NCI-H2107 treated with DMSO at 0.1 percent for 48 hours (cell line): ENCODE measurements around the gene NPIPB8.
"Not testable (repeated sequence)": the region's sequence is repeated elsewhere in the genome, so short reads cannot be mapped to it uniquely, and the experiment has no call there.

Experiments used
- DNase-seq: peaks from one replicate; lab custom pipeline; 2025; ENCODE audit not compliant: unreplicated experiment; lab: John Stamatoyannopoulos, UW

NPIPB8 gene

GRCh38 chr16:28637765-28638164 is at the start of gene NPIPB8:
NPIPB8 (plus strand) TSS chr16:28638065; CDS start chr16:28638361, 296 bp downstream.
- not testable (repeated sequence) for DNase-seq

- DNase-seq, result no peak
Measured at GRCh38 chr16:28589069-28589468, 48.8 kb upstream of the NPIPB8 start.

- DNase-seq, result no peak
Measured at GRCh38 chr16:28589930-28590329, 47.9 kb upstream of the NPIPB8 start.

GRCh38 chr16:28590384-28591340 is 47.2 kb upstream of the NPIPB8 start:
- DNase-seq, result no peak

- no peak for DNase-seq
Measured at GRCh38 chr16:28591355-28591754, 46.5 kb upstream of the NPIPB8 start.

GRCh38 chr16:28592511-28592910 is 45.4 kb upstream of the NPIPB8 start:
- no peak for DNase-seq

- DNase-seq, result no peak
Measured at GRCh38 chr16:28592979-28593553, 44.8 kb upstream of the NPIPB8 start.

GRCh38 chr16:28595451-28595850 is 42.4 kb upstream of the NPIPB8 start:
- DNase-seq, result not testable (repeated sequence)

GRCh38 chr16:28596115-28596630 is 41.7 kb upstream of the NPIPB8 start:
- no peak for DNase-seq

GRCh38 chr16:28596840-28597691 is 40.8 kb upstream of the NPIPB8 start, which contains the start of gene SULT1A2:
SULT1A2 (minus strand) TSS chr16:28597050; CDS start chr16:28595930, 1,120 bp downstream.
- DNase-seq, result no peak

GRCh38 chr16:28597692-28598261 is 40.1 kb upstream of the NPIPB8 start:
- no peak for DNase-seq

GRCh38 chr16:28599377-28600285 is 38.2 kb upstream of the NPIPB8 start:
- DNase-seq, result not testable (repeated sequence)

GRCh38 chr16:28600965-28601364 is 36.9 kb upstream of the NPIPB8 start:
- DNase-seq, result not testable (repeated sequence)

- not testable (repeated sequence) for DNase-seq
Measured at GRCh38 chr16:28601589-28601988, 36.3 kb upstream of the NPIPB8 start.

GRCh38 chr16:28602062-28602461 is 35.8 kb upstream of the NPIPB8 start:
- DNase-seq, result not testable (repeated sequence)

GRCh38 chr16:28602529-28602928 is 35.3 kb upstream of the NPIPB8 start:
- no peak for DNase-seq

GRCh38 chr16:28603381-28604185 is 34.3 kb upstream of the NPIPB8 start:
- DNase-seq, result no peak

- DNase-seq, result no peak
Measured at GRCh38 chr16:28604186-28604565, 33.7 kb upstream of the NPIPB8 start.
